Lung (tissue), 12 donors: ENCODE data around the gene XYLT2. TPM values are rescaled to one million over a fixed set of nuclear protein-coding genes. Genes with fewer than 3 reads are reported as not detected.
"Not testable (repeated sequence)": the region's sequence is repeated elsewhere in the genome, so short reads cannot be mapped to it uniquely, and the experiment has no call there.

Source experiments
- ATAC-seq: fragments of 200-7000 bp; cut with Tn5 transposase; one replicate; pipeline ENCODE4 v1.9.1; 2020; ENCODE audit warnings: moderate number of reproducible peaks; ENCODE audit not compliant: insufficient read depth, low FRiP score
- DNase-seq, 3 donors: peaks; one replicate each; pipeline ENCODE4 v3.0.0-alpha.2; 2013 to 2017
- H3K27ac ChIP-seq, 2 donors: one replicate each; pipeline ENCODE4 v1.5.1; 2013; ENCODE audit warnings: mild to moderate bottlenecking in 2 of 2, moderate library complexity in 2 of 2, control low read depth in 1 of 2, inconsistent platforms in 1 of 2, low read depth in 1 of 2, low read length in 1 of 2
- H3K27me3 ChIP-seq, 3 donors: one replicate each; pipeline ENCODE4 v1.5.1; 2013; ENCODE audit warnings: low read length in 2 of 3; ENCODE audit not compliant: control insufficient read depth in 3 of 3, insufficient read depth in 3 of 3
- H3K36me3 ChIP-seq, 4 donors: one replicate each; pipeline ENCODE4 v1.5.1; 2013; ENCODE audit warnings: low read length in 4 of 4, mild to moderate bottlenecking in 1 of 4, moderate library complexity in 1 of 4; ENCODE audit not compliant: control insufficient read depth in 4 of 4, insufficient read depth in 4 of 4
- H3K4me1 ChIP-seq, 5 donors: one replicate each; pipeline ENCODE4 v1.5.1; 2013; ENCODE audit warnings: low read length in 5 of 5, mild to moderate bottlenecking in 2 of 5, moderate library complexity in 1 of 5; ENCODE audit not compliant: control insufficient read depth in 5 of 5, insufficient read depth in 5 of 5
- H3K4me3 ChIP-seq: one replicate; pipeline ENCODE4 v1.5.1; 2013; ENCODE audit warnings: mild to moderate bottlenecking, control low read depth, moderate library complexity
- H3K9ac ChIP-seq, 2 donors: one replicate each; pipeline ENCODE4 v1.5.1; 2013; ENCODE audit warnings: low read length in 2 of 2, control low read depth in 1 of 2; ENCODE audit not compliant: insufficient read depth in 1 of 2
- H3K9me3 ChIP-seq, 4 donors: one replicate each; pipeline ENCODE4 v1.5.1; 2013; ENCODE audit warnings: low read length in 3 of 4, mild to moderate bottlenecking in 1 of 4, moderate library complexity in 1 of 4; ENCODE audit not compliant: control insufficient read depth in 4 of 4, insufficient read depth in 3 of 4
- CTCF ChIP-seq: IDR thresholded peaks from 2 replicates; pipeline ENCODE4 v1.5.1; 2012; ENCODE audit warnings: mild to moderate bottlenecking; ENCODE audit errors: control extremely low read depth, extremely low read depth
- WGBS, 2 donors: extraction: QIAGEN DNeasy Blood & Tissue Kit; methylation state at CpG; one replicate each; pipeline ENCODE4 v1.1.7; 2013; 5-methylcytosine and 5-hydroxymethylcytosine counted together
- polyA plus RNA-seq, 2 donors: library from polyadenylated mRNA; stranded (reverse); fragments of 200-250 nt; gene quantifications; one replicate each; pipeline ENCODE4 v1.2.1, GENCODE V29; 2013
- total RNA-seq, 2 donors: library from RNA; depleted of rRNA in 1 of 2; stranded (reverse); fragments of >200 nt in 1 of 2; gene quantifications; one replicate each; pipeline ENCODE4 v1.2.1, GENCODE V29; 2014 to 2021
- donor health status: control.
- donor health status: control.
- donor health status: Bipolar disorder and iron deficiency.
- donor health status: healthy.
- donor health status: DM: yes; HTN: yes; CAD: no.

The XYLT2 gene
- total and polyA plus RNA-seq, 4 donors = 9.6 to 28.5 (median 16.2) TPM

- Histone ChIP-seq H3K27me3 (no peaks in the 10 kb centered on the region), H3K9me3 (no peaks in the 10 kb centered on the region), H3K27ac (no peak overlapping the region), H3K4me1 (peaks cover 0 to 4% (median 0%) of the 10 kb centered on the region in 5 donors), H3K9ac (no peak overlapping the region), H3K36me3 (no peaks in the 10 kb centered on the region), H3K4me3 (no peak overlapping the region)
- 89 to 93% methylated on average over 6 of the region's 6 CpGs for WGBS, 2 donors
- ATAC-seq = no peak
- no peak for DNase-seq
- TF ChIP-seq CTCF = no peak
Observed at GRCh38 chr17:50314456-50315011, 31.4 kb upstream of the XYLT2 start.

- DNase-seq = no peak
- Histone ChIP-seq H3K4me3 (no peak overlapping the region), H3K4me1 (peaks cover 0 to 4% (median 0%) of the 10 kb centered on the region in 5 donors), H3K9me3 (no peaks in the 10 kb centered on the region), H3K27me3 (no peaks in the 10 kb centered on the region), H3K36me3 (no peaks in the 10 kb centered on the region), H3K27ac (no peak overlapping the region), H3K9ac (no peak overlapping the region)
- ATAC-seq = no peak
- TF ChIP-seq CTCF = no peak
- WGBS, 2 donors = 77 to 92% methylated on average over 3 of the region's 3 CpGs
Observed at GRCh38 chr17:50316016-50316587, 29.8 kb upstream of the XYLT2 start.

- not testable (repeated sequence) for H3K4me1 ChIP-seq, DNase-seq, H3K4me3 ChIP-seq, H3K27ac ChIP-seq, H3K27me3 ChIP-seq, H3K9ac ChIP-seq, H3K9me3 ChIP-seq, H3K36me3 ChIP-seq, ATAC-seq
- WGBS, 2 donors = 91 to 100% methylated on average over 2 of the region's 2 CpGs
Observed at GRCh38 chr17:50316660-50317059, 29.3 kb upstream of the XYLT2 start.

GRCh38 chr17:50317121-50317520 is 28.8 kb upstream of the XYLT2 start:
- peaks cover 0 to 4% (median 0%) of the 10 kb centered on the region in 5 donors for H3K4me1 ChIP-seq
- ATAC-seq (no peak), DNase-seq (no peak)
- no peaks in the 10 kb centered on the region for H3K36me3 ChIP-seq
- no peak overlapping the region for H3K9ac ChIP-seq
- 93 to 96% methylated on average over 2 of the region's 2 CpGs for WGBS, 2 donors
- no peaks in the 10 kb centered on the region for H3K27me3 ChIP-seq
- no peak for TF ChIP-seq CTCF
- H3K9me3 ChIP-seq = no peaks in the 10 kb centered on the region
- no peak overlapping the region for H3K27ac ChIP-seq
- H3K4me3 ChIP-seq = no peak overlapping the region
